ENCODE results near the gene SLC10A7. TPM values are rescaled to one million over a fixed set of nuclear protein-coding genes. Genes with fewer than 3 reads are reported as not detected.

Gene SLC10A7, protein sequence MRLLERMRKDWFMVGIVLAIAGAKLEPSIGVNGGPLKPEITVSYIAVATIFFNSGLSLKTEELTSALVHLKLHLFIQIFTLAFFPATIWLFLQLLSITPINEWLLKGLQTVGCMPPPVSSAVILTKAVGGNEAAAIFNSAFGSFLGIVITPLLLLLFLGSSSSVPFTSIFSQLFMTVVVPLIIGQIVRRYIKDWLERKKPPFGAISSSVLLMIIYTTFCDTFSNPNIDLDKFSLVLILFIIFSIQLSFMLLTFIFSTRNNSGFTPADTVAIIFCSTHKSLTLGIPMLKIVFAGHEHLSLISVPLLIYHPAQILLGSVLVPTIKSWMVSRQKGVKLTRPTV
- total RNA-seq (2014; rRNA removed; shearing (Covaris generic)): 18.8 and 23.3 TPM in 2 replicates

DNA sequence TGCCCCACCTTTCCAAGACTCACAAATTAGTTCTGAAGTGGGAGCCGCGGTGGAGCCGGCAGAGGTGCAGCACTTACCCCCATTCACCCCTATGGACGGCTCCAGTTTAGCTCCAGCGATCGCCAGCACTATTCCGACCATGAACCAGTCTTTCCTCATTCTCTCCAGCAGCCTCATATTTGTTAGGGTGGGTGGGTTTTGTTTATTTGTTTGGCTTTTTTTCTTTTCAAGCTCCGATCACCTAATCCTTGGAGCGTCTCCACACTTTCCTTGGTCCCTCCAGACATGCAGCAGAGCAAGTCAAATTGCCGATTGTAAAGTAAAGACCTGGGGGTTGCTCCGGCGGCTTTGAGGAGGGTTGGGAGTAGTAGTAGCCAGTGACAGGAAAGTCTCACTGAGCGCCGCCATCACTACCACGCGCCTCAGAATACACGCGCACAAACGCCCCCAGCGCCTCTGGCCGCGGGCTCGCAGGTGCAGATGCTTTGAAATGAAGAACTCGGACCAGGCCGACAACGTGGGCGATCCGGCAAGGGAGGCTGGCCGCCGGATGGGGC is at the start of gene SLC10A7:
Gene SLC10A7, minus strand, starts transcription at position 400 of the 557 bp plus-strand sequence. Its CDS starts 223 bp downstream, at position 177.
- H3K27me3 ChIP-seq: no peaks in the 10 kb centered on the region
- peak within 1 kb of the TSS; percentile 83 for H3K4me3 ChIP-seq
- no peaks in the 10 kb centered on the region for H3K4me1 ChIP-seq
- H3K27ac ChIP-seq: peak within 1 kb of the TSS; percentile 74
- H3K36me3 ChIP-seq: no peaks in the 10 kb centered on the region
- peak; percentile 69 to 82 for DNase-seq
- H3K9me3 ChIP-seq (replicated peaks): no peaks in the 10 kb centered on the region

DNA sequence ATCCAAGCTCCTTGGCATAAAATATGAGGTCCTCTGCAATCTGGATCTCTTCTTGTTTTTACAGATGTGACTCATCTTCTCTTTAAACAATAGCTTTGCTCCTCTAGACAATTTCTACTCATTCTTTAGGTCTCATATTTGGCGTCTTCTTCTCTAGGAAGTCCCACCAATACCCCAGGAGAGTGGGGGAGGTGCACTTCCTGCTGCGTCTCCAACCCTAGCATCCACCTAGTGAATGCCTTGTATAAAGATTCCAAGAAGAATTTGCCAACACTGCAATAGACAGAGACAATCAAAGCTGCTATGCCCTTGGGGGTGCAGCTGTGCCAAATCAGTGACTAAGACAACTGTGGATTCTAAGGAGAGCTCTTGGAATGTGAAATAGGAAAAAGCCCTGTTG is 45.7 kb upstream of the SLC10A7 start:
- Histone ChIP-seq H3K4me3 (no peak overlapping the region), H3K27ac (no peak overlapping the region), H3K4me1 (peaks cover 3% of the 10 kb centered on the region; the same call in 1 of the 2 replicates), H3K9me3 (replicated peaks) (no peaks in the 10 kb centered on the region), H3K36me3 (no peaks in the 10 kb centered on the region), H3K27me3 (no peaks in the 10 kb centered on the region)
- peak; percentile 44 to 65 for DNase-seq

DNA sequence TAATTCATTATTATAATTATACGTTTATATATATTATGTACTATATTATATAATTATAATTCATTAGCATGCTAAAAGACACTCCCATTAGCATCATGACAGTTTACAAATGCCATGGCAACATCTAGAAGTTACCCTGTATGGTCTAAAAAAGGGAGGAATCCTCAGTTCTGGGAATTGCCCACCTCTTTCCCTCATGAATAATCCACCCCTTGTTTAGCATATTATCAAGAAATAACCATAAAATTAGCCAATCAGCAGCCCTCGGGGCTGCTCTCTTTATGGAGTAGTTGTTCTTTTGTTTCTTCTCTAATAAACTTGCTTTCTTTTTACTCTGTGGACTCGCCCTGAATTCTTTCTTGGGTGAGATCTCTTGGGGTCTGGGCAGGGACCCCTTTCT is 42.8 kb upstream of the SLC10A7 start:
- Histone ChIP-seq H3K36me3 (no peaks in the 10 kb centered on the region), H3K27me3 (no peaks in the 10 kb centered on the region), H3K9me3 (replicated peaks) (no peaks in the 10 kb centered on the region), H3K4me3 (no peak overlapping the region), H3K4me1 (peaks cover 3% of the 10 kb centered on the region; the same call in 1 of the 2 replicates), H3K27ac (no peak overlapping the region)
- DNase-seq: no peak

DNA sequence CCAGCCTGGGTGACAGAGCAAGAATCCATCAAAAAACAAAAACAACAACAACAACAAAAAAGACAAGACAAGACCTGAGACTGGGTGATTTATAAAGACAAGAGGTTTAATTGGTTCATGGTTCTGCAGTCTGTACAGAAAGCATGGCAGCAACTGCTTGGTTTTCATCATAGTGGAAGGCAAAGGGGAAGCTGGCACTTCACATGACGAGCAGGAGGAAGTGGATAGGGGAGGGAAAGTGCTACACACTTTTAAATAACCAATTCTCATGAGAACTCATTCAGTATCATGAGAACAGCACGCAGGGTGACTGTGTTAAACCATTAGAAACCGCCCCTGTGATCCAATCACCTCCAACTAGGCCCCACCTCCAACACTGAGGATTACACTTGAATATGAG is 28.4 kb upstream of the SLC10A7 start:
- no peaks in the 10 kb centered on the region for H3K4me1 ChIP-seq
- DNase-seq: no peak
- H3K27ac ChIP-seq: no peak overlapping the region
- no peaks in the 10 kb centered on the region for H3K9me3 ChIP-seq (replicated peaks)
- H3K36me3 ChIP-seq: no peaks in the 10 kb centered on the region
- no peak overlapping the region for H3K4me3 ChIP-seq
- no peaks in the 10 kb centered on the region for H3K27me3 ChIP-seq

DNA sequence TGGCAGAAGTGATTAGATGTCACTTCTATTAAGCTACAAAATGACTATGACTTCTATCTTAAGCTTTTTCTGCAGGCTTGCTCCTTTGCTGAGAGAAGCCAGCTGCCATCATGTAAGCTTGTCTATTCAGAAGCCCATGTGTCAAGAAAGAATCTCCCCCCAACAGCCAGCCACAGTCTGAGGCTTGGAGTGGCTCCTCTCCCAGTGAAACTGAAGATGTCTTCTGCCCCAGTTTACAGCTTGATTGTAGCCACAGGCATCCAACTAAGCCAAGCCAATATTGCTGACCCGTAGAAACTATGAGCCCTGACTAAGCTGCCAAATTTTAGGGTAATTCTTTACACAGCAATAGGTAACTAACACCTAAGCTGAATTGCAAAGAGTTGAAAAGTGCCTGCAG is 26.7 kb upstream of the SLC10A7 start:
- no peak overlapping the region for H3K27ac ChIP-seq
- no peak for DNase-seq
- no peaks in the 10 kb centered on the region for H3K36me3 ChIP-seq
- no peaks in the 10 kb centered on the region for H3K27me3 ChIP-seq
- H3K4me3 ChIP-seq: no peak overlapping the region
- H3K4me1 ChIP-seq: no peaks in the 10 kb centered on the region
- no peaks in the 10 kb centered on the region for H3K9me3 ChIP-seq (replicated peaks)

DNA sequence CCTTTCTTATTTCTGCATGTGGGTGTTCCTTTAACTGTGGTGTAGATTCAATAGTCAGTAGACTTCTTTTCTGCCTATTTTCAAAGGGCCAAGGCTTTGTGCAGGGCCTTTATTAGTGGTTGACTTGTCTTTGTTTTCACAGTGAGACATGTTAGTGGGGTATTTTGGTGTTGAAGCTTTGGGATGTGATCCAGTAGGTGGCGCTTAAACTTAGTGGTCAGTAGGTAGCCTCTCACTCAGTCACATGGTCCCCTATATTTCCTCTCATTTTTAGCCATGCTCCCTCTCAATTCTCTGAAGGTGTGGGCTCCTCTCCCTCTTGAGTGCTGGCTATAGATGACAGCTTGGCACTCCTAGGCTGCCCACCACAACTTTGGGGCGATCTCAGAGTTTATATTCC is 23.4 kb upstream of the SLC10A7 start:
- no peak overlapping the region for H3K4me3 ChIP-seq
- H3K36me3 ChIP-seq: no peaks in the 10 kb centered on the region
- peak; percentile 16 to 59 for DNase-seq
- no peaks in the 10 kb centered on the region for H3K4me1 ChIP-seq
- no peak overlapping the region for H3K27ac ChIP-seq
- H3K27me3 ChIP-seq: no peaks in the 10 kb centered on the region
- H3K9me3 ChIP-seq (replicated peaks): no peaks in the 10 kb centered on the region

DNA sequence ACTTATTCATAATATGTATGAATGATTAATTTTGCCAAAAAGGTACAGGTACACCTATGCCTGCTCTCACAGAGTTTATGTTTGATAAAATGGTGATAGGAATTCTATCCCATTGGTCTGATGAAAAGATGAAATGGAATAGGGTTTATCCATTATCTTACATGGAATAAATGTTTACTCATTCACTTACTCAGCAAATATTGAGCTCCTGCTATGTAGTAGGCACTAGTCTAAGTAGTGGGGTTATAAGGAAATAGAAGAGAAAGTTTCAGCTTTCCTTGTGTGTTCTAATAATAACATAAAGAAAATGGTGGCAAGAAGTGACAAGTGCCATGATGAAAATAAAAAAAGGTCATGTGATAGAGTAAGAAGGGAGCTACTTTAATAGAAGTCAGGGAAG is 12.4 kb upstream of the SLC10A7 start:
- H3K27ac ChIP-seq: no peak overlapping the region
- H3K4me3 ChIP-seq: no peak overlapping the region
- no peaks in the 10 kb centered on the region for H3K27me3 ChIP-seq
- H3K4me1 ChIP-seq: no peaks in the 10 kb centered on the region
- DNase-seq: no peak
- no peaks in the 10 kb centered on the region for H3K9me3 ChIP-seq (replicated peaks)
- H3K36me3 ChIP-seq: no peaks in the 10 kb centered on the region

DNA sequence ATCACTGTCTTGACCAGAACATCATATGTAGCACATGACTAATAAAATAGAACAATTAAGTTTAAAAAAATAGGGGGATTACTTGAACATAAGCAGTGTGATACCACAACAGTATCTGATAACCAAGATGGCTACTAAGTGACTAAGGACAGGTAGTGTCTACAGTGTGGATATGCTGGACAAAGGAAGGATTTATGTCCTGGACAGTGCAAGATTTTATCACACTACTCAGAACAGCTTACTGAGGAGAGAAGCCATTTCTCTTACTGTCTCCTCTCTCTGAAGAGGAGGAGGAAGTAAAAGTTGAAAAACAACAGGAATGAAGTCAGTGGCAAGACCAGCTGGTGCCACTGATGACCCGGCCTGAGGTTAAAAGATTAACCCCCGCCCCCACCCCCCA is 4.0 kb upstream of the SLC10A7 start:
- H3K36me3 ChIP-seq: no peaks in the 10 kb centered on the region
- no peaks in the 10 kb centered on the region for H3K4me1 ChIP-seq
- no peaks in the 10 kb centered on the region for H3K27me3 ChIP-seq
- H3K27ac ChIP-seq: no peak overlapping the region
- no peak overlapping the region for H3K4me3 ChIP-seq
- no peaks in the 10 kb centered on the region for H3K9me3 ChIP-seq (replicated peaks)
- DNase-seq: no peak

DNA sequence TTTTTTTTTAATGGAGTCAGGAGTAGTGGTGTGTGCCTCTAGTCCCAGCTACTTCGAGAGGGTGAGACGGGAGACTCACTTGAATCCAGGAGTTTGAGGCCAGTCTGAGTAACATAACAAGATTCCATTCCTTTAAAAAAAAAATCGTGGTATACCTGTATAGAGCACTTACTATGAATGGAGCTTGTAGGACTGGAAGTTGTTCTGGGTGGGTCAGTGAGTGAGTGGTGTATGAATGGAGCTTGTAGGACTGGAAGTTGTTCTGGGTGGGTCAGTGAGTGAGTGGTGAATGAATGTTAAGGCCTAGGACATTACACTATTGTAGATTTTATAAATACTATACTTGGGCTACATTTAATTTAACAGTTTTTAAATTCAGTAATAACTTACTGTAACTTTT is 2.9 kb upstream of the SLC10A7 start:
- H3K9me3 ChIP-seq (replicated peaks): no peaks in the 10 kb centered on the region
- H3K4me1 ChIP-seq: no peaks in the 10 kb centered on the region
- H3K27ac ChIP-seq: no peak overlapping the region
- no peak overlapping the region for H3K4me3 ChIP-seq
- no peaks in the 10 kb centered on the region for H3K36me3 ChIP-seq
- no peaks in the 10 kb centered on the region for H3K27me3 ChIP-seq
- no peak for DNase-seq

DNA sequence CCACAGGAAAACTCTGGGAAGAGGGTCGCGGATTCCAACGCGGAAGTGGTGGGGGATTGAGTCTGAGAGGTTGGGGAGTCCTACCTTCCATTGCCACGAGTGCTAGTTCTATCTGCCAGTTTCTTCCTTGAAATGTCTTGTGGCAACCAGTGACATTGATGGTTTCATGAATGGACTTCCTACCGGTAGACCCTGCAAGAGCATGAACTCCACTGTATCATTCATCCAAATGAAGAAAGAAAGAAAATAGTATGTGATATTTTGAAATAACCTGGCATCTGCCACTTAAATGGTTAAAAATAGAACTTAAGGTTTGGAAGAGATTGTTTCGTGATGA is 1.1 kb upstream of the SLC10A7 start:
- Histone ChIP-seq H3K4me1 (no peaks in the 10 kb centered on the region), H3K9me3 (replicated peaks) (no peaks in the 10 kb centered on the region), H3K27me3 (no peaks in the 10 kb centered on the region), H3K4me3 (peak overlapping the region; percentile 83), H3K27ac (peak overlapping the region; percentile 74), H3K36me3 (no peaks in the 10 kb centered on the region)
- peak in 1 of 2 experiments; percentile 26 for DNase-seq

DNA sequence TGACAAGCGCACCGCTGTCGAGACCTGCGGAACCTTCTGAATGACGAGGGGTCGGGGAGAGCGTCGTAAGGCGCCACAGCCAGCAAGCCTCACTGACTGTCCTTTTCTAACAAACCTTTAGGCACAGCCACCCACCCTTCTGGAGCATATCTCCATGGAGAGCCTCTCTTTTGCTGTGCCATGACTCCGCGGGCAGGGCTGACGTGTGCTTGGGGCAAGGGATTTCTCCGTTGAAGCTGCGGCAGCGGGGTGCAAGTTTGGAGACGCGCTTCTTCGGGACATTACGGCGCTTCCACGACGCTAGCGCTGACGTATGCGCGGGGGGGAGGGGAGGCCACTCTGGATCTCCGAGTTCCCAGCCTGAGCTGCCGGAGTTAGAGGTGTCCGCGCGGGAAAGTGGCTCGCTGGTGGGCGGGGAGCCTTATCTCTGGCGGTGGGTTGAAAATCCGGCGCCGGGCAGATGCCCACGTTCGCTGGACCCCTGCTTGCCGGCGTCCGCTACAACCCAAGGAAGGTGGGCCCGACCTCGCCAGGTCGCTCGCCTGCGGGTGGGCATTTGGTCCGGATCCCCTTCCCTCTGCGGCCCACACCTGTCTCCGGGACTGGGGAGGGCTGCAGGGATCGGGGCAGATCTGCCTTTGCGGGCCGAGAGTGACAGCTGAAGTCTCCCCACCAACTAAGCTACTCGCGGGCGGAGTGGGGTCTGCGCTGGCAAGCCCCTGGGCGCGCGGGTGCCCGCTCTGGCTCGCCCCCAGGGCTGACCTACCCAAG is 543 bp upstream of the SLC10A7 start:
- Histone ChIP-seq H3K9me3 (replicated peaks) (no peaks in the 10 kb centered on the region), H3K27me3 (no peaks in the 10 kb centered on the region), H3K4me1 (no peaks in the 10 kb centered on the region), H3K4me3 (peak overlapping the region; percentile 83), H3K27ac (peak overlapping the region; percentile 74), H3K36me3 (no peaks in the 10 kb centered on the region)
- DNase-seq: peak; percentile 79 to 86

DNA sequence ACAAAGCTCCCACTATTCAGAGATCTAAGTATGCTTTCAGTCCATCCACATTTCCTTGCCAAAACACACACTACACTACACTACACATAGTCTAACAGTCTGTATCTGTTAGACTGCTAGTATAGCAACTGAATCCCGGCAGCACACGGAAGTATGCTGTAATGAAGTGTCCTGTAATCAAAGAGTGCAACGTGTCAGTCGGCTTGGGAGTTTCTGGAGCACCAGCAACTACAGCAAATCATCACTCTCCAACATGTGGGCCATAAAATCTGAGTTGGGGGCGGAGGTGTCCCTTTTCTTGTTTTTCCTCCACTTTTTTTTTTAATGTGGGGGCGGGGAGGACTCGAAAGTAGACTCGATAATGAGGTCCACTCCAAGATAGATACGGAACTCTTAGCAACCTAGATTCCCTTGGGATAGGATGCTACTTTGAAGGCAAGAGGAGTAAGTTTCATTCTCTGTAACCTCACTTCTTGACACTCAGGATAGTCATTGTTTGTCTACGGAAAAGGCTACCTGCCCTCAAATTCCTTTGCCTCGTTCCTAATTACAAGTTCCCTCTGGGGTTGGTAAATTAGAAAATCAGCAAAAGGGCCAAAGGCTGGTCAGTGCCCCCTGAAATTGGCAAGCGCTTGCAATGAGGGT is 722 bp downstream of the SLC10A7 start:
- Histone ChIP-seq H3K27me3 (no peaks in the 10 kb centered on the region), H3K4me1 (no peaks in the 10 kb centered on the region), H3K9me3 (replicated peaks) (no peaks in the 10 kb centered on the region), H3K4me3 (peak overlapping the region; percentile 83), H3K36me3 (no peaks in the 10 kb centered on the region), H3K27ac (peak overlapping the region; percentile 74)
- DNase-seq: peak; percentile 32 to 59

DNA sequence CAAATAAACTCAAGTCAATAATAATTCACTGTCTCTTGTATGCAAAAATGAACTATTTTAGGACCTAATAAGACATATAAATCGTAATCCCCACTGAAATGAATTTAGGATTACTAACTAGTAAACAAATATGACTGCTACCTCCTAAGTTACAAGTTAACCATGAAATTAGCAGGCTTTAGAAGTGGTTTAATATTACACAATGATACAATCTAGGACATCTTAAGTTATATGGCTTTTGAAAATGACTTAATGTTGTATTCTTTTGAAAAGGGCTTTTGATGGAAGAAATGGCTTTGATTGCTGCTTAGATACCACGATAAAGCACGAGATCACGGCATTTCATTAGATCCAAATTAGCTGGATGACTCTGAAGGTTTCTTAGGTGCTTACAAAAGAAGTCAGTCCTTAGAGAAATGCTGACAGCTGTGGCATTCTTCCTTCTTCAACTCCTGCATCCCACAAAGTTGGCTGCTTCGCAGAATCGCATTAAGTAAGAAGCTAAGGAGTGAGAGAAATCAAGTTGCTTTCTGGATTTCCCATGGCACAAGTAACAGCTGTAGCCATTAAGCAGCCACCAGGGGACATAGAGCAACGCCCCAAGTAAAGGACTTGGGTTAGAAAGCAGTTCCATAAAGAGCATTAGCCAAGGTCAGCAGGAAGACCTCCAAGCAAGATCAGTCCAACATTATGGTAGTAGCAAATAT is 6.9 kb downstream of the SLC10A7 start:
- H3K4me3 ChIP-seq: no peak overlapping the region
- H3K36me3 ChIP-seq: no peaks in the 10 kb centered on the region
- peaks cover 14% of the 10 kb centered on the region for H3K4me1 ChIP-seq
- H3K27me3 ChIP-seq: no peaks in the 10 kb centered on the region
- peak; percentile 57 to 82 for DNase-seq
- H3K27ac ChIP-seq: peak overlapping the region; percentile 79
- H3K9me3 ChIP-seq (replicated peaks): no peaks in the 10 kb centered on the region

DNA sequence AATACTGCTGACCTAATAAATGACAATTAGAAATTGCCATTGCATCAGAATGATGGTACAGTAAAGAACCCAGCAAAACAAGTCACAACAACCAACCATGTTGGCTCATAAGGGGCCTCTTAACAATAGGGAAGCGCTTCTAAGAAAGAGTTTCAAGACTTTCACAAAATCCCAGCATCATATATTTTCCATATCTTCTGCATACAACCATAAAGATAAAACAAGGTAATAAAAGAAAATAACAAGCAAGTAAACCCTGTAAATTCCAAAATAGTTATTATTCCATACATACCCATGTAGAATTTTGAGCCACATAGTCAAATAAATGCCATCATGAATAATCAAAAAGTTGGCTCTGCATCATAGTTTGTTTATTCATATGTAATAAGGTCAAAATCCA is 8.2 kb downstream of the SLC10A7 start:
- no peaks in the 10 kb centered on the region for H3K9me3 ChIP-seq (replicated peaks)
- no peak overlapping the region for H3K27ac ChIP-seq
- H3K36me3 ChIP-seq: no peaks in the 10 kb centered on the region
- H3K4me3 ChIP-seq: no peak overlapping the region
- H3K4me1 ChIP-seq: peaks cover 14% of the 10 kb centered on the region
- no peaks in the 10 kb centered on the region for H3K27me3 ChIP-seq
- DNase-seq: no peak

All from SJCRH30 (cell line).